Muscle layer of duodenum (tissue), 2 donors: Measurements from ENCODE around the gene UVSSA.

Source experiments
- H3K27ac ChIP-seq: one replicate; pipeline ENCODE4 v1.7.0; 2013; ENCODE audit warnings: mild to moderate bottlenecking, low read length
- H3K27me3 ChIP-seq: one replicate; pipeline ENCODE4 v1.7.0; 2013; ENCODE audit warnings: low read depth, mild to moderate bottlenecking, control low read depth, low read length
- H3K36me3 ChIP-seq, 2 donors: one replicate each; pipeline ENCODE4 v1.7.0; 2013; ENCODE audit warnings: low read length in 2 of 2, control low read depth in 1 of 2, mild to moderate bottlenecking in 1 of 2; ENCODE audit not compliant: insufficient read depth in 2 of 2, control insufficient read depth in 1 of 2
- H3K4me1 ChIP-seq, 2 donors: one replicate each; pipeline ENCODE4 v1.7.0; 2013; ENCODE audit warnings: low read length in 2 of 2, mild to moderate bottlenecking in 2 of 2, control low read depth in 1 of 2, moderate library complexity in 1 of 2; ENCODE audit not compliant: insufficient read depth in 2 of 2, control insufficient read depth in 1 of 2
- H3K4me3 ChIP-seq, 2 donors: one replicate each; pipeline ENCODE4 v1.7.0; 2013; ENCODE audit warnings: low read length in 2 of 2, low read depth in 1 of 2, mild to moderate bottlenecking in 1 of 2
- H3K9me3 ChIP-seq, 2 donors: one replicate each; pipeline ENCODE4 v1.7.0; 2013; ENCODE audit warnings: low read length in 2 of 2, control low read depth in 1 of 2, mild to moderate bottlenecking in 1 of 2; ENCODE audit not compliant: control insufficient read depth in 1 of 2
- donor health status: healthy.

UVSSA gene

GRCh38 chr4:1410491-1411325 lies 63.7 kb downstream of the UVSSA start:
- Histone ChIP-seq H3K9me3 (no peaks in the 10 kb centered on the region), H3K27me3 (peaks cover 55% of the 10 kb centered on the region), H3K36me3 (no peaks in the 10 kb centered on the region), H3K4me3 (no peak overlapping the region), H3K27ac (no peak overlapping the region), H3K4me1 (peaks cover 0 to 23% of the 10 kb centered on the region in 2 donors)

DNA sequence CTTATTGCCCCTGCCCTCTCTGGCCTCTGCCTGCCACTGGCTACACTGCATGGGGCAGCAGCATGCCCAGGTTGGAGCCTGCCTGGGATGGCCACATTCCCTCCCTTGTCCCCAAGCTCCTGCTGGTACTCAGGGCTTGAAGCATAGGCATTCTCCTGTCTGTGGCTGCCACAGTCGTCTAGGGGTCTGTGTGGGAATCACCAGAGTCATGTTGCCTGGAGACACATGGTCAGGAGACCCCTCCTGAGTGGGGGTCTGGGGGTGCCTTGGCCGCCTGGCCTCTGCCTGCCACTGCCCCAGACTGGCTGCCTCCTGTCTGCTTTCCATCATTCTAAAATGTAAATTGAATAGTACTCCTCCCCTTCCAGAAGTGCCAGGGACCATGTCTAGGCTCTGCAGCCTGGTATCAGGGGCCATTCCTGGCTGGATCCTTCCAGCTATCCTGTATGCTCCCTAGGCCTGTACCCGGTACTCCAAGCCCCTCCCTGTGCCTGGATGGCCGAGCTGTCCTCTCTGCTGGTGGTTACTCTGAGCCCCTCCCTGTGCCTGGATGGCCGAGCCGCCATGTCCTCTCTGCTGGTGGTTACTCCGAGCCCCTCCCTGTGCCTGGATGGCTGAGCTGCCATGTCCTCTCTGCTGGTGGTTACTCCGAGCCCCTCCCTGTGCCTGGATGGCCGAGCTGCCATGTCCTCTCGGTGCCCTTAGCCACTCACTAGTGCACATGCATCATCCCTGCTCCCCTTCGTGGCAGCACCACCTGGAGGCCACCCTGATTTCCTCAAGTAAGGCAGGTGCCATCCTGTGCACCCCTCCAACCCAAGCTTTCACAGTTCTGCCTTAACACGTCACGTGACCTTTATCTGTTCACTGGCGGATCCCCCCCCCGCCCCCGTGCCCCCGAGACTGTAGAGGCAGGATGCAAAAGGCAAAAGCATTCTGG lies 64.7 kb downstream of the UVSSA start:
- H3K27me3 ChIP-seq: peaks cover 55% of the 10 kb centered on the region
- H3K4me1 ChIP-seq: peaks cover 0 to 16% of the 10 kb centered on the region in 2 donors
- H3K4me3 ChIP-seq: no peak overlapping the region
- no peaks in the 10 kb centered on the region for H3K36me3 ChIP-seq
- H3K27ac ChIP-seq: no peak overlapping the region
- H3K9me3 ChIP-seq: no peaks in the 10 kb centered on the region

GRCh38 chr4:1412376-1413203 lies 65.6 kb downstream of the UVSSA start:
- Histone ChIP-seq H3K36me3 (no peaks in the 10 kb centered on the region), H3K4me3 (no peak overlapping the region), H3K27me3 (peaks cover 46% of the 10 kb centered on the region), H3K27ac (no peak overlapping the region), H3K9me3 (no peaks in the 10 kb centered on the region), H3K4me1 (peaks cover 0 to 7% of the 10 kb centered on the region in 2 donors)

GRCh38 chr4:1413204-1413663 lies 66.2 kb downstream of the UVSSA start:
- Histone ChIP-seq H3K9me3 (no peaks in the 10 kb centered on the region), H3K4me1 (peaks cover 0 to 4% of the 10 kb centered on the region in 2 donors), H3K27me3 (peaks cover 43% of the 10 kb centered on the region), H3K36me3 (no peaks in the 10 kb centered on the region), H3K4me3 (no peak overlapping the region), H3K27ac (no peak overlapping the region)

GRCh38 chr4:1413687-1414479 lies 66.9 kb downstream of the UVSSA start:
- Histone ChIP-seq H3K4me1 (peaks cover 0 to 4% of the 10 kb centered on the region in 2 donors), H3K4me3 (no peak overlapping the region), H3K27me3 (peaks cover 36% of the 10 kb centered on the region), H3K27ac (no peak overlapping the region), H3K36me3 (no peaks in the 10 kb centered on the region), H3K9me3 (no peaks in the 10 kb centered on the region)

- Histone ChIP-seq H3K27me3 (peaks cover 27% of the 10 kb centered on the region), H3K36me3 (no peaks in the 10 kb centered on the region), H3K27ac (no peak overlapping the region), H3K4me3 (no peak overlapping the region), H3K9me3 (no peaks in the 10 kb centered on the region), H3K4me1 (peaks cover 0 to 4% of the 10 kb centered on the region in 2 donors)
Observed at GRCh38 chr4:1414831-1415680, 68.0 kb downstream of the UVSSA start.

- no peak overlapping the region for H3K4me3 ChIP-seq
- H3K9me3 ChIP-seq: no peaks in the 10 kb centered on the region
- peaks cover 0 to 4% of the 10 kb centered on the region in 2 donors for H3K4me1 ChIP-seq
- no peak overlapping the region for H3K27ac ChIP-seq
- H3K36me3 ChIP-seq: no peaks in the 10 kb centered on the region
- H3K27me3 ChIP-seq: peaks cover 27% of the 10 kb centered on the region
Observed at GRCh38 chr4:1415681-1415981, 68.6 kb downstream of the UVSSA start.

DNA sequence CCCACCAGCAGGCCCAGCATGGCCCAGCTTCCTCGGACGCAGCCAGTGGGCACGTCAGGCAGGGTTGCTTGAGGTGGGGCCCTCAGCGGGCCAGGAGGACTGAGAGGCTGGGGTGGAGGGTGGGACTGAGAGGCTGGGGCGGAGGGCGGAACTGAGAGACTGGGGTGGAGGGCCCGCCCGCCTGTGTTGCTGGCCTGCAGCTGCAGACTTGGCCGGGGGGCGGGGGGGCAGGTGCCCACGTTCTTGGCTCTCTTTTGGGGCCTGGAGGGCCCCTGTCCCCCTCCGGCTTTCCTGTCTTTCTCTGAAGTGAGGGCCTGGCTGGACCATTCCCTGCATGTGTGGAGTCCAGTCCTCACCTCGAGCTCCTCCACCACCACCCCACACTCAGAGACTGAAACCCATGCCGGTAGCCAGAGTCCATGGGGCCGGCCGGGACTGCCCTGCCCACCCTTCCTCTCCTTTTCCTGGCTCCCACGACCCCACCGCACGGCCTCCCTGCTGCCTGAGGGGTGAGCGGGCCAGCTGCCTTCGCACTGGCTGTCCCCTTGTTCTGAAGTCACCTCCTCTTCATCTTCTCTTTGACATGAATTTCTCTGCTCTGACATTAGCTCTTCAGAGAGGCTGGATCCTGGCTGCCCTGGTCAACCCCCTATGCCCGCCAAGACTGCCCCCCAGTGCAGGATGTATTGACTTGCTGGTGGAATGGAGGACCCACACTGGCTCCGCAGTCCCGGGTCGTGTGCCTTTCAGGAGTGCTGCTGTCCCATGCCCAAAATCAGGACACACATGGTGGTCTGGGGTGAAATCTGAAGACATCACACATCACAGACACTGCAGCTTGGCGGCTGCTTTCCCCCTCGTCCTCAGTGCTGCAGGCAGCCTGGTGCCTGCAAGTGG lies 69.3 kb downstream of the UVSSA start:
- Histone ChIP-seq H3K36me3 (no peaks in the 10 kb centered on the region), H3K4me3 (no peak overlapping the region), H3K9me3 (no peaks in the 10 kb centered on the region), H3K27me3 (peaks cover 22% of the 10 kb centered on the region), H3K27ac (no peak overlapping the region), H3K4me1 (peaks cover 0 to 4% of the 10 kb centered on the region in 2 donors)

- H3K27me3 ChIP-seq: peaks cover 16% of the 10 kb centered on the region
- no peak overlapping the region for H3K4me3 ChIP-seq
- H3K9me3 ChIP-seq: no peaks in the 10 kb centered on the region
- H3K36me3 ChIP-seq: no peaks in the 10 kb centered on the region
- no peak overlapping the region for H3K27ac ChIP-seq
- peaks cover 0 to 4% of the 10 kb centered on the region in 2 donors for H3K4me1 ChIP-seq
Observed at GRCh38 chr4:1416948-1417260, 69.9 kb downstream of the UVSSA start.
